Astrocyte (in vitro differentiated cells and primary cell): ENCODE measurements around the gene ATP2A1.

ENCODE experiments used
- CTCF ChIP-seq: IDR thresholded peaks from 2 replicates; pipeline ENCODE4 v1.5.1; 2011; ENCODE audit warnings: low read depth, mild to moderate bottlenecking, inconsistent platforms, low read length, moderate library complexity; ENCODE audit not compliant: insufficient read depth
- EZH2 ChIP-seq: IDR thresholded peaks from 2 replicates; pipeline ENCODE4 v1.6.1; 2012; ENCODE audit warnings: mild to moderate bottlenecking, low read length, inconsistent platforms; ENCODE audit not compliant: insufficient read depth

- TF ChIP-seq CTCF (no peak), EZH2 (no peak)
Observed at GRCh38 chr16:28905229-28905754, 27.0 kb downstream of the ATP2A1 start.
